Measurements from ENCODE around the gene MLN.

The MLN gene

GRCh38 chr6:33798343-33798848 lies 5.4 kb downstream of the MLN start:
- TF ChIP-seq, protein P1, sequence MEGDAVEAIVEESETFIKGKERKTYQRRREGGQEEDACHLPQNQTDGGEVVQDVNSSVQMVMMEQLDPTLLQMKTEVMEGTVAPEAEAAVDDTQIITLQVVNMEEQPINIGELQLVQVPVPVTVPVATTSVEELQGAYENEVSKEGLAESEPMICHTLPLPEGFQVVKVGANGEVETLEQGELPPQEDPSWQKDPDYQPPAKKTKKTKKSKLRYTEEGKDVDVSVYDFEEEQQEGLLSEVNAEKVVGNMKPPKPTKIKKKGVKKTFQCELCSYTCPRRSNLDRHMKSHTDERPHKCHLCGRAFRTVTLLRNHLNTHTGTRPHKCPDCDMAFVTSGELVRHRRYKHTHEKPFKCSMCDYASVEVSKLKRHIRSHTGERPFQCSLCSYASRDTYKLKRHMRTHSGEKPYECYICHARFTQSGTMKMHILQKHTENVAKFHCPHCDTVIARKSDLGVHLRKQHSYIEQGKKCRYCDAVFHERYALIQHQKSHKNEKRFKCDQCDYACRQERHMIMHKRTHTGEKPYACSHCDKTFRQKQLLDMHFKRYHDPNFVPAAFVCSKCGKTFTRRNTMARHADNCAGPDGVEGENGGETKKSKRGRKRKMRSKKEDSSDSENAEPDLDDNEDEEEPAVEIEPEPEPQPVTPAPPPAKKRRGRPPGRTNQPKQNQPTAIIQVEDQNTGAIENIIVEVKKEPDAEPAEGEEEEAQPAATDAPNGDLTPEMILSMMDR (conservative IDR thresholded peaks at IDR 0.05; ENCODE audit: control insufficient read depth, insufficient read depth, low read depth, low read length), result no peak
- H3K4me3 ChIP-seq (ENCODE audit: control insufficient read depth, low read depth, low read length), result no peak overlapping the region
- DNase-seq (ENCODE audit: low read depth), result no peak

DNA sequence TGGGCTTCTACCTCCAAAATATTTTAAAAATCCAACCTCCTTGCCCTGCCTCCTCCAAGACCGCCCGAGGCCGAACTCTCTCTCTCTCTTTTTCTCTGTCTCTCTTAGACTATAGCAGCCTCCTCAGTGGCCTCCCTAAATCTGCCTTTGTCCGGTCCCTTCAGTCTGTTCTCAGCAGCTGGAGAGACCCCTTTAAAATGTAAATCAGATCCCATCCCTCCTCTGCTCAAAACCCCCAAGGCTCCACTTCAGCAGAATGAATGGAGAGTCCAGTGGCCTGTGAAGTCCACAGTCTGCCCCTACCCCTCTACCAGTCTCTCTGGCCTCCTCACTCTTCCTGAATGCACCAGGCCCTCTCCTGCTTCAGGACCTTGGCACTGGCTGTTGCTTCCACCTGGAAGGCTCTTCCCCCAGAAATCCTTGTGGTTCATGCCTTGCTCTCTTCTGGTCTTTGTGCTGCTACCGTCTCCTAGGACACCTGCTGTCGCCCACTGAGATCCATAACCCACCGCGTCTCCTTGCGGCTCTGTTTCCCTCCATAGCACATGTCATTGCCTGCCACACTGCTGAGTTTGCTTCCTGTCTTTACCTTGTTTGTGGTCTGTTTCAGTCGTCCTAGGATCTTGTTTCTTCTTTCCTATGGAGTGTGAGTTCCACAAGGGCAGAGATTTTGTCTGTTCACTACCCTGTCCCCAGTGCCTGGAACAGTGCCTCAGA lies 6.0 kb downstream of the MLN start:
- no peak overlapping the region for H3K4me3 ChIP-seq (ENCODE audit: control insufficient read depth, low read depth, low read length)
- TF ChIP-seq, protein P1 (conservative IDR thresholded peaks at IDR 0.05; ENCODE audit: control insufficient read depth, insufficient read depth, low read depth, low read length), result no peak
- no peak for DNase-seq (ENCODE audit: low read depth)

DNA sequence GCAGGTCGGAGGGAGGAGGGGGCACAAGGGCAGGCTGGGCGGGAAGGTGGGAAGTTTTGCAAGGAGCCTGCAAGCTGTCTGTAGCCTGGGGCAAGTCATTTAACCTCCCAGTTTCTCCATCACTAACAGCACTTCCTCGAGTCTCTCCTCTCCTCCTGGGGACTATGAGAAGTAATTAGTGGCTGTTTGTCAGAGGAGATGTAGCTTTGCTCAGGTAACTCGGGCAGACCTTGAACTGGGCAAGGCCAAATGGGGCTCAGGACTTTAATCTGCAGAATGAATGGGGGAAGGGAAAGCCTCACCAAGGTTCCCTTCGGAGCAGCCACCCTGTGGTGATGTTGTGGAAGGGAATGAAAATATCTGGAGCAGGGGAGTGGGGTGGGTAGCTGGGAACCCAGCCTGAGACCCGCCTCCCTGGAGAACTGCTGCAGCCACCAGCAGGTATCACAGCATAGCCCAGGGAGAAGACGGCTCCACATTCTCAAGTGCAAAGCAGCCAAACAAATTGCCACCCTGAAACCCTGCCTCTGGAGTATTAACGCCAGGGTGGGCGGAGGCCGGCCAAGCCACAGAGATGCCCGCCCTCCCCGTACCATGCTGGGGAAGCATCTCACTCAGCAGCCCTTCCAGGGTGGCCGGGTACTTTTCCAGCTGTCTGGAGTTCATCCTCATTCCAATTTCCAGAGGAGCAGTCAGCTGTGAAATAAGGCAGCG lies 8.7 kb downstream of the MLN start:
- no peak overlapping the region for H3K4me3 ChIP-seq (ENCODE audit: control insufficient read depth, low read depth, low read length)
- DNase-seq (ENCODE audit: low read depth), result no peak
- TF ChIP-seq, protein P1 (conservative IDR thresholded peaks at IDR 0.05; ENCODE audit: control insufficient read depth, insufficient read depth, low read depth, low read length), result no peak

- TF ChIP-seq, protein P1 (conservative IDR thresholded peaks at IDR 0.05; ENCODE audit: control insufficient read depth, insufficient read depth, low read depth, low read length), result no peak
- no peak overlapping the region for H3K4me3 ChIP-seq (ENCODE audit: control insufficient read depth, low read depth, low read length)
- DNase-seq (ENCODE audit: low read depth), result no peak
These were observed 10.8 kb downstream of the MLN start for GRCh38 chr6:33792981-33793380.

GRCh38 chr6:33791620-33792019 lies 12.2 kb downstream of the MLN start:
- TF ChIP-seq, protein P1 (conservative IDR thresholded peaks at IDR 0.05; ENCODE audit: control insufficient read depth, insufficient read depth, low read depth, low read length), result no peak
- DNase-seq (ENCODE audit: low read depth), result no peak
- no peak overlapping the region for H3K4me3 ChIP-seq (ENCODE audit: control insufficient read depth, low read depth, low read length)

DNA sequence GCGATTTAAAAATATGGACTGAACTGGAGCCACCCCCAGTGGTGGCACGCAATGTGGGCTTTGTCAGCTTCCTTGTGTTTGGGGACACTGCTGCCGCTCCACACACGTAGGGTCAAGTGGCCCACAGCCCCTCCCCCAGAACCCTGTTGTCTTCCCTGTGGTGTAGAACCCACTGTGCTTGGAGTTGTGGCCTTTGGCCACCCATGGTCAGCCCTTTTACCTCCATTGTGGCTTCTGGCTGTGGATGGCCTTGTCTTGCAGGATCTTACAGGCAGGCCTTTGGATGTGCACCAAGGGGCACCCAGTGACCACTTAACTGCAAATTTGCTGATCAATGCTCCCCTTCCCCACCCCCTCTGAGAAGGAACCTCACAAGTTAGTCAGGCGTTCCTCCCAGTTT lies 12.9 kb downstream of the MLN start:
- no peak overlapping the region for H3K4me3 ChIP-seq (ENCODE audit: control insufficient read depth, low read depth, low read length)
- DNase-seq (ENCODE audit: low read depth), result no peak
- TF ChIP-seq, protein P1 (conservative IDR thresholded peaks at IDR 0.05; ENCODE audit: control insufficient read depth, insufficient read depth, low read depth, low read length), result no peak
